HUDEP-2 (cell line): ENCODE data around the gene EFCAB11.
"Not testable (repeated sequence)": the region's sequence is repeated elsewhere in the genome, so short reads cannot be mapped to it uniquely, and the experiment has no call there.

ENCODE experiments used
- DNase-seq, 76 experiments: peaks; one replicate each; lab custom pipeline; 2025; ENCODE audit not compliant: unreplicated experiment in 76 of 76; lab: John Stamatoyannopoulos, UW

The EFCAB11 gene

GRCh38 chr14:89874091-89874490 lies 80.4 kb downstream of the EFCAB11 start:
- not testable (repeated sequence) for DNase-seq

- no peak for DNase-seq
Observed at GRCh38 chr14:89870316-89870715, 84.2 kb downstream of the EFCAB11 start.

- DNase-seq = no peak
Observed at GRCh38 chr14:89869606-89870005, 84.9 kb downstream of the EFCAB11 start.

- DNase-seq = no peak
Observed at GRCh38 chr14:89866458-89866857, 88.1 kb downstream of the EFCAB11 start.

- DNase-seq = no peak
Observed at GRCh38 chr14:89865153-89865552, 89.4 kb downstream of the EFCAB11 start.

- no peak for DNase-seq
Observed at GRCh38 chr14:89862856-89863255, 91.7 kb downstream of the EFCAB11 start.

GRCh38 chr14:89861630-89862029 lies 92.9 kb downstream of the EFCAB11 start:
- no peak for DNase-seq

- no peak for DNase-seq
Observed at GRCh38 chr14:89858089-89858488, 96.4 kb downstream of the EFCAB11 start.

- DNase-seq = no peak
Observed at GRCh38 chr14:89856871-89857345, 97.6 kb downstream of the EFCAB11 start.

GRCh38 chr14:89855961-89856656 lies 98.4 kb downstream of the EFCAB11 start:
- DNase-seq = no peak

- DNase-seq = no peak
Observed at GRCh38 chr14:89853936-89854693, 100.4 kb downstream of the EFCAB11 start.

- no peak for DNase-seq
Observed at GRCh38 chr14:89851106-89851505, 103.4 kb downstream of the EFCAB11 start.

- DNase-seq = no peak
Observed at GRCh38 chr14:89849931-89850330, 104.6 kb downstream of the EFCAB11 start.

- no peak for DNase-seq
Observed at GRCh38 chr14:89848165-89848564, 106.4 kb downstream of the EFCAB11 start.

- no peak for DNase-seq
Observed at GRCh38 chr14:89845346-89845745, 109.2 kb downstream of the EFCAB11 start.

- DNase-seq = no peak
Observed at GRCh38 chr14:89844508-89844907, 110.0 kb downstream of the EFCAB11 start.

GRCh38 chr14:89842837-89843236 lies 111.7 kb downstream of the EFCAB11 start:
- DNase-seq = no peak

- DNase-seq = no peak
Observed at GRCh38 chr14:89841851-89842250, 112.7 kb downstream of the EFCAB11 start.

GRCh38 chr14:89836830-89837469 lies 117.6 kb downstream of the EFCAB11 start:
- DNase-seq = no peak

- DNase-seq = no peak
Observed at GRCh38 chr14:89833661-89834060, 120.9 kb downstream of the EFCAB11 start.

- no peak for DNase-seq
Observed at GRCh38 chr14:89833120-89833532, 121.4 kb downstream of the EFCAB11 start.
